RWPE2 (cell line): ENCODE results near the gene IMP4.

ENCODE experiments used
- ATAC-seq: fragments of 200-7000 bp; cut with Tn5 transposase; 3 replicates; pipeline ENCODE4 v1.9.1; 2021; ENCODE audit warnings: low read depth
- DNase-seq: peaks from one replicate; pipeline ENCODE4 v3.0.0-alpha.2; 2020; ENCODE audit warnings: low spot score
- H3K27ac ChIP-seq: fragments of 450-650 bp; 2 replicates; pipeline ENCODE4 v1.5.1; 2017; ENCODE audit warnings: mild to moderate bottlenecking; ENCODE audit not compliant: poor library complexity, severe bottlenecking
- H3K27me3 ChIP-seq: fragments of 250-450 bp; sonication (Bioruptor Pico); 2 replicates; pipeline ENCODE4 v1.5.1; 2021; ENCODE audit warnings: mild to moderate bottlenecking, moderate library complexity; ENCODE audit not compliant: insufficient read depth, poor library complexity, severe bottlenecking
- H3K36me3 ChIP-seq: fragments of 250-450 bp; sonication (Bioruptor Pico); 2 replicates; pipeline ENCODE4 v1.5.1; 2020; ENCODE audit warnings: low read depth, mild to moderate bottlenecking, moderate library complexity
- H3K4me1 ChIP-seq: fragments of 250-450 bp; sonication (Bioruptor Pico); 2 replicates; pipeline ENCODE4 v1.5.1; 2021; ENCODE audit warnings: mild to moderate bottlenecking, moderate library complexity; ENCODE audit not compliant: insufficient read depth, poor library complexity, severe bottlenecking
- H3K4me3 ChIP-seq: fragments of 250-450 bp; sonication (Bioruptor Pico); 2 replicates; pipeline ENCODE4 v1.5.1; 2021; ENCODE audit warnings: mild to moderate bottlenecking, moderate library complexity; ENCODE audit not compliant: severe bottlenecking
- H3K9me3 ChIP-seq: fragments of 250-450 bp; sonication (Bioruptor Pico); 2 replicates; pipeline ENCODE4 v1.5.1; 2021; ENCODE audit warnings: mild to moderate bottlenecking, moderate library complexity; ENCODE audit not compliant: severe bottlenecking
- CTCF ChIP-seq: fragments of 450-650 bp; IDR thresholded peaks from one replicate; pipeline ENCODE4 v1.5.1; 2017; ENCODE audit warnings: mild to moderate bottlenecking, moderate library complexity; ENCODE audit not compliant: poor library complexity, severe bottlenecking

The IMP4 gene

GRCh38 chr2:130336150-130336876, 6.4 kb upstream of the IMP4 start:
- TF ChIP-seq CTCF, result no peak
- DNase-seq (no peak), ATAC-seq (no peak)
- no peaks in the 10 kb centered on the region for H3K9me3 ChIP-seq
- H3K36me3 ChIP-seq, result peaks cover 4% of the 10 kb centered on the region; the same call in 1 of the 2 replicates
- no peaks in the 10 kb centered on the region for H3K27me3 ChIP-seq
- H3K27ac ChIP-seq, result no peak overlapping the region
- H3K4me3 ChIP-seq, result peak overlapping the region; percentile 39
- H3K4me1 ChIP-seq, result peaks cover 7% of the 10 kb centered on the region

- Histone ChIP-seq H3K36me3 (peaks cover 4% of the 10 kb centered on the region; the same call in 1 of the 2 replicates), H3K4me3 (peak overlapping the region; percentile 39), H3K4me1 (peaks cover 7% of the 10 kb centered on the region), H3K27me3 (no peaks in the 10 kb centered on the region), H3K9me3 (no peaks in the 10 kb centered on the region), H3K27ac (peak overlapping the region; percentile 12)
- DNase-seq, result peak; percentile 79
- no peak for TF ChIP-seq CTCF
- peak; percentile 71 for ATAC-seq
Measured at GRCh38 chr2:130336877-130337734, 5.6 kb upstream of the IMP4 start.

- DNase-seq (no peak), ATAC-seq (no peak)
- Histone ChIP-seq H3K9me3 (no peaks in the 10 kb centered on the region), H3K27me3 (no peaks in the 10 kb centered on the region), H3K4me3 (peak overlapping the region; percentile 39), H3K36me3 (peaks cover 4% of the 10 kb centered on the region; the same call in 1 of the 2 replicates), H3K27ac (peak overlapping the region; percentile 12), H3K4me1 (peaks cover 7% of the 10 kb centered on the region)
- TF ChIP-seq CTCF, result no peak
Measured at GRCh38 chr2:130337735-130338325, 4.9 kb upstream of the IMP4 start.

- ATAC-seq (no peak), DNase-seq (no peak)
- TF ChIP-seq CTCF, result no peak
- Histone ChIP-seq H3K27me3 (no peaks in the 10 kb centered on the region), H3K27ac (no peak overlapping the region), H3K4me3 (no peak overlapping the region), H3K36me3 (peaks cover 4% of the 10 kb centered on the region), H3K9me3 (no peaks in the 10 kb centered on the region), H3K4me1 (peaks cover 7% of the 10 kb centered on the region)
Measured at GRCh38 chr2:130338793-130339345, 3.8 kb upstream of the IMP4 start.
